GM12891 (cell line): ENCODE measurements around the gene CTNNA1.

Experiments
- DNase-seq: peaks from one replicate; pipeline ENCODE4 v3.0.0; 2011; ENCODE audit warnings: low spot score; ENCODE audit not compliant: insufficient read length
- FAIRE-seq: peaks from 2 replicates; lab custom pipeline; 2011; peaks lifted over from hg19 to GRCh38; lab: Jason Lieb, UNC
- PAX5 ChIP-seq: IDR thresholded peaks from 2 replicates; pipeline ENCODE4 v1.6.1; 2011; ENCODE audit warnings: low read length, moderate library complexity, mild to moderate bottlenecking; ENCODE audit not compliant: insufficient read depth, severe bottlenecking
- POLR2A ChIP-seq: IDR thresholded peaks from 2 replicates; pipeline ENCODE4 v1.6.1; 2011; ENCODE audit warnings: low read depth, low read length, control low read depth
- POLR2AphosphoS5 ChIP-seq: IDR thresholded peaks from 2 replicates; pipeline ENCODE4 v1.6.1; 2011; ENCODE audit warnings: low read depth, low read length, control low read depth
- POU2F2 ChIP-seq: IDR thresholded peaks from 2 replicates; pipeline ENCODE4 v1.6.1; 2011; ENCODE audit warnings: low read depth, mild to moderate bottlenecking, control low read depth, low read length, moderate library complexity
- SPI1 ChIP-seq: IDR thresholded peaks from 2 replicates; pipeline ENCODE4 v1.6.1; 2011; ENCODE audit warnings: low read depth, low read length, control low read depth
- TAF1 ChIP-seq: IDR thresholded peaks from 2 replicates; pipeline ENCODE4 v1.6.1; 2011; ENCODE audit warnings: low read depth, low read length, control low read depth

Gene CTNNA1

GRCh38 chr5:138922494-138922893 is 169.3 kb downstream of the CTNNA1 start:
- DNase-seq, result no peak
- peak; percentile 35 for FAIRE-seq
- TF ChIP-seq POLR2AphosphoS5, result no peak
- TF ChIP-seq PAX5, result no peak
- TF ChIP-seq POU2F2, result no peak

- FAIRE-seq (no peak), DNase-seq (no peak)
- TF ChIP-seq SPI1 (no peak), POLR2A (no peak), PAX5 (no peak), POU2F2 (no peak), POLR2AphosphoS5 (no peak), TAF1 (no peak)
Observed at GRCh38 chr5:138925090-138925635, 171.9 kb downstream of the CTNNA1 start.

- DNase-seq, result no peak
- TF ChIP-seq POLR2AphosphoS5 (no peak), SPI1 (no peak), POU2F2 (no peak), TAF1 (no peak), PAX5 (no peak), POLR2A (no peak)
- FAIRE-seq, result no peak
Observed at GRCh38 chr5:138926257-138926656, 173.0 kb downstream of the CTNNA1 start.

- TF ChIP-seq POLR2A (no peak), SPI1 (no peak), POLR2AphosphoS5 (no peak), TAF1 (no peak), POU2F2 (no peak), PAX5 (no peak)
- DNase-seq (no peak), FAIRE-seq (no peak)
Observed at GRCh38 chr5:138926688-138927448, 173.6 kb downstream of the CTNNA1 start.

GRCh38 chr5:138927544-138927943 is 174.3 kb downstream of the CTNNA1 start:
- FAIRE-seq, result no peak
- TF ChIP-seq PAX5, result no peak
- no peak for TF ChIP-seq SPI1
- no peak for TF ChIP-seq TAF1
- no peak for TF ChIP-seq POLR2AphosphoS5
- no peak for TF ChIP-seq POU2F2
- TF ChIP-seq POLR2A, result no peak
- no peak for DNase-seq

GRCh38 chr5:138927979-138928378 is 174.8 kb downstream of the CTNNA1 start:
- DNase-seq (no peak), FAIRE-seq (no peak)
- TF ChIP-seq POU2F2 (no peak), PAX5 (no peak), SPI1 (no peak), POLR2A (no peak), TAF1 (no peak), POLR2AphosphoS5 (no peak)

GRCh38 chr5:138929571-138929955 is 176.3 kb downstream of the CTNNA1 start:
- DNase-seq, result no peak
- FAIRE-seq, result no peak
- TF ChIP-seq TAF1 (no peak), POU2F2 (no peak), POLR2A (no peak), POLR2AphosphoS5 (no peak), SPI1 (no peak), PAX5 (no peak)

GRCh38 chr5:138930371-138931097 is 177.3 kb downstream of the CTNNA1 start:
- no peak for FAIRE-seq
- TF ChIP-seq POLR2AphosphoS5 (no peak), POU2F2 (no peak), POLR2A (no peak), TAF1 (no peak), SPI1 (no peak)
- no peak for DNase-seq

- TF ChIP-seq PAX5, result no peak
- TF ChIP-seq POLR2AphosphoS5, result no peak
- TF ChIP-seq SPI1, result no peak
- no peak for TF ChIP-seq POLR2A
- no peak for TF ChIP-seq TAF1
- TF ChIP-seq POU2F2, result no peak
- DNase-seq (no peak), FAIRE-seq (no peak)
Observed at GRCh38 chr5:138932171-138932810, 179.1 kb downstream of the CTNNA1 start.
